ENCODE results near the gene ACSBG1. TPM values are rescaled to one million over a fixed set of nuclear protein-coding genes. Genes with fewer than 3 reads are reported as not detected.

Gene ACSBG1
- total and polyA plus RNA-seq, 10 of the 15 experiments (the other 5 are each of a cell fraction or from before 2014, with no cell fraction given), result 0.11 to 0.75 (median 0.42) TPM

GRCh38 chr15:78263351-78263781 is 29.0 kb upstream of the ACSBG1 start:
- no peak for ATAC-seq
- RAD21 ChIA-PET (ENCODE audit: unreplicated experiment), result no interaction called here

GRCh38 chr15:78261062-78261461 is 26.7 kb upstream of the ACSBG1 start:
- no peaks in the 10 kb centered on the region for H3K79me2 ChIP-seq (ENCODE audit: control insufficient read depth, insufficient read depth, low read length)
- RAD21 ChIA-PET (ENCODE audit: unreplicated experiment), result interaction anchor here (0.6 kb wide), 1 partner anchor 352 kb away, joined by 4 read pairs; no protein-coding TSS in a partner anchor
- H4K20me1 ChIP-seq (ENCODE audit: control insufficient read depth, insufficient read depth), result no peaks in the 10 kb centered on the region
- no peaks in the 10 kb centered on the region for H3K27me3 ChIP-seq (replicated peaks in 1 of 2; ENCODE audit: control insufficient read depth in 2 of 2, insufficient read depth in 2 of 2, low read length in 1 of 2)
- BruUV-seq (replicated peaks), result no TSS peak
- DNase-seq (ENCODE audit: low read depth, low spot score) (no peak), ATAC-seq (no peak), FAIRE-seq (no peak)
- no peak overlapping the region for H3K4me3 ChIP-seq
- no peak overlapping the region for H2AFZ ChIP-seq (ENCODE audit: control insufficient read depth, low read depth, low read length)
- H3K9ac ChIP-seq (ENCODE audit: control insufficient read depth, insufficient read depth, low read length), result no peak overlapping the region
- SMC1A ChIA-PET (ENCODE audit: uncharacterized antibody, unreplicated experiment), result interaction anchor here (0.8 kb wide), 1 partner anchor 141 kb away, joined by 3 read pairs; no protein-coding TSS in a partner anchor
- POLR2A ChIA-PET, result no interaction called here
- TF ChIP-seq RFX5 (IDR thresholded peaks at IDR 0.05; ENCODE audit: low read depth, low read length) (no peak), MXI1 (IDR thresholded peaks at IDR 0.05; ENCODE audit: low read depth, low read length) (no peak), PBX3 (IDR thresholded peaks at IDR 0.05; ENCODE audit: insufficient replicate concordance, low read depth, low read length) (no peak), YY1 (IDR thresholded peaks at IDR 0.05; ENCODE audit: low read depth, low read length) (no peak), NFYA (IDR thresholded peaks at IDR 0.05; ENCODE audit: borderline replicate concordance, low read depth, low read length) (no peak), STAT1 (conservative IDR thresholded peaks at IDR 0.05) (no peak)
- WGBS (ENCODE audit: insufficient coverage, insufficient replicate concordance, low lambda C conversion rate, missing lambda C conversion rate), result 90% methylated on average over 3 of the region's 3 CpGs
- no peaks in the 10 kb centered on the region for H3K9me3 ChIP-seq (replicated peaks; ENCODE audit: control insufficient read depth, insufficient read depth, low read length)
- no peaks in the 10 kb centered on the region for H3K36me3 ChIP-seq (ENCODE audit: control insufficient read depth in 2 of 2, insufficient read depth in 2 of 2, low read length in 1 of 2)
- H3K4me1 ChIP-seq (ENCODE audit: control insufficient read depth, insufficient read depth, low read length), result no peaks in the 10 kb centered on the region
- intact Hi-C loops (cut with micrococcal nuclease; ENCODE audit: unreplicated experiment) (no loop called here), in situ Hi-C loops (cut with MboI) (no loop called here)
- no peak overlapping the region for H3K27ac ChIP-seq (ENCODE audit: control insufficient read depth, insufficient read depth)
- H3K4me2 ChIP-seq (ENCODE audit: control insufficient read depth, insufficient read depth), result no peak overlapping the region
- CTCF ChIA-PET, result interaction anchor here (0.8 kb wide), 1 partner anchor 162 kb away, joined by 3 read pairs; no protein-coding TSS in a partner anchor

More at GRCh38 chr15:78263351-78263781, 29.0 kb upstream of the ACSBG1 start:
- 60% methylated on average over 7 of the region's 7 CpGs for WGBS (ENCODE audit: insufficient coverage, insufficient replicate concordance, low lambda C conversion rate, missing lambda C conversion rate)
- intact Hi-C loops (cut with micrococcal nuclease; ENCODE audit: unreplicated experiment) (no loop called here), in situ Hi-C loops (cut with MboI) (no loop called here)
- Histone ChIP-seq H2AFZ (ENCODE audit: control insufficient read depth, low read depth, low read length) (no peak overlapping the region), H3K9me3 (replicated peaks; ENCODE audit: control insufficient read depth, insufficient read depth, low read length) (no peaks in the 10 kb centered on the region), H3K4me2 (ENCODE audit: control insufficient read depth, insufficient read depth) (no peak overlapping the region), H4K20me1 (ENCODE audit: control insufficient read depth, insufficient read depth) (no peaks in the 10 kb centered on the region), H3K36me3 (ENCODE audit: control insufficient read depth in 2 of 2, insufficient read depth in 2 of 2, low read length in 1 of 2) (no peaks in the 10 kb centered on the region), H3K4me1 (ENCODE audit: control insufficient read depth, insufficient read depth, low read length) (no peaks in the 10 kb centered on the region), H3K9ac (ENCODE audit: control insufficient read depth, insufficient read depth, low read length) (no peak overlapping the region), H3K79me2 (ENCODE audit: control insufficient read depth, insufficient read depth, low read length) (no peaks in the 10 kb centered on the region), H3K27ac (ENCODE audit: control insufficient read depth, insufficient read depth) (no peak overlapping the region), H3K4me3 (no peak overlapping the region), H3K27me3 (replicated peaks in 1 of 2; ENCODE audit: control insufficient read depth in 2 of 2, insufficient read depth in 2 of 2, low read length in 1 of 2) (no peaks in the 10 kb centered on the region)
- no peak for FAIRE-seq
- TF ChIP-seq ATF3 (IDR thresholded peaks at IDR 0.05; ENCODE audit: borderline replicate concordance, extremely low read depth, low read depth, low read length), result no peak
- no peak for TF ChIP-seq GATAD2B (conservative IDR thresholded peaks at IDR 0.05; ENCODE audit: low read depth)
- TF ChIP-seq HCFC1 (IDR thresholded peaks at IDR 0.05; ENCODE audit: low read length), result no peak
- no peak for DNase-seq (ENCODE audit: low read depth, low spot score)
- ChIA-PET CTCF (no interaction called here), SMC1A (ENCODE audit: uncharacterized antibody, unreplicated experiment) (no interaction called here), POLR2A (no interaction called here)
- BruUV-seq (replicated peaks), result no TSS peak

Measured in GM12878 (cell line).